SK-N-MC (cell line): ENCODE data around the gene GIPC2.

Source experiments
- EZH2 ChIP-seq: fragments of 200-600 bp; sonication (generic); IDR thresholded peaks from one replicate; pipeline ENCODE4 v1.6.1; 2017; ENCODE audit warnings: antibody characterized with exemption
- POLR2AphosphoS5 ChIP-seq: IDR thresholded peaks from 2 replicates; pipeline ENCODE4 v1.6.1; 2012; ENCODE audit warnings: mild to moderate bottlenecking, low read depth, low read length, borderline replicate concordance

- TF ChIP-seq EZH2 (no peak), POLR2AphosphoS5 (no peak)
Observed at GRCh38 chr1:78122389-78122788, 76.6 kb downstream of the GIPC2 start.
